Measurements from ENCODE around the gene MRFAP1. TPM values are rescaled to one million over a fixed set of nuclear protein-coding genes. Genes with fewer than 3 reads are reported as not detected.
"Not testable (repeated sequence)": the region's sequence is repeated elsewhere in the genome, so short reads cannot be mapped to it uniquely, and the experiment has no call there.

Gene MRFAP1
- total and polyA plus RNA-seq, 2 experiments from 2014 or later = 291 to 315 TPM

DNA sequence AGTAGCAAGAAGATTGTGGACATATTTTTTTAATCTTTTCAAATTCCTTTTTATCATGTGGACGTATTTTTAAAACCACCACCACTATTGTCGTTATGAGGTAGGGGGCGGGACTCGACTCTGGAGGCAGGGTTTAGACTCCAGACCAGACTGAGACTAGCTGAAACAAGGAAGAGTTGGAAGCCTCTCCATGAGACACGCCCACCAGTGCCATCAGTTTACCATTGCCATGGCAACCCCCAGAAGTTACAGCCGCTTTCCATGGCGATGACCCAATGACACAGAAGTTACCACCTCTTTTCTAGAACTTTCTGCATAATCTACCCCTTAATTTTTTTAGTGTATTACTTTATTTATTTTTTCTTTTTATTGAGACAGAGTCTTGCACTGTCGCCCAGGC lies 8.7 kb downstream of the MRFAP1 start:
- no peaks in the 10 kb centered on the region for H3K9me3 ChIP-seq (ENCODE audit: low read depth)
- no peak for DNase-seq (ENCODE audit: low read depth in 1 of 2, low spot score in 1 of 2)
- no peaks in the 10 kb centered on the region for H3K36me3 ChIP-seq
- no peak overlapping the region for H3K4me3 ChIP-seq
- H3K4me1 ChIP-seq (ENCODE audit: low read depth) = no peaks in the 10 kb centered on the region
- no peaks in the 10 kb centered on the region for H3K27me3 ChIP-seq
- TF ChIP-seq, protein P1, sequence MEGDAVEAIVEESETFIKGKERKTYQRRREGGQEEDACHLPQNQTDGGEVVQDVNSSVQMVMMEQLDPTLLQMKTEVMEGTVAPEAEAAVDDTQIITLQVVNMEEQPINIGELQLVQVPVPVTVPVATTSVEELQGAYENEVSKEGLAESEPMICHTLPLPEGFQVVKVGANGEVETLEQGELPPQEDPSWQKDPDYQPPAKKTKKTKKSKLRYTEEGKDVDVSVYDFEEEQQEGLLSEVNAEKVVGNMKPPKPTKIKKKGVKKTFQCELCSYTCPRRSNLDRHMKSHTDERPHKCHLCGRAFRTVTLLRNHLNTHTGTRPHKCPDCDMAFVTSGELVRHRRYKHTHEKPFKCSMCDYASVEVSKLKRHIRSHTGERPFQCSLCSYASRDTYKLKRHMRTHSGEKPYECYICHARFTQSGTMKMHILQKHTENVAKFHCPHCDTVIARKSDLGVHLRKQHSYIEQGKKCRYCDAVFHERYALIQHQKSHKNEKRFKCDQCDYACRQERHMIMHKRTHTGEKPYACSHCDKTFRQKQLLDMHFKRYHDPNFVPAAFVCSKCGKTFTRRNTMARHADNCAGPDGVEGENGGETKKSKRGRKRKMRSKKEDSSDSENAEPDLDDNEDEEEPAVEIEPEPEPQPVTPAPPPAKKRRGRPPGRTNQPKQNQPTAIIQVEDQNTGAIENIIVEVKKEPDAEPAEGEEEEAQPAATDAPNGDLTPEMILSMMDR (IDR thresholded peaks at IDR 0.05; ENCODE audit: low read depth, low read length) = no peak
- no peak overlapping the region for H3K27ac ChIP-seq

DNA sequence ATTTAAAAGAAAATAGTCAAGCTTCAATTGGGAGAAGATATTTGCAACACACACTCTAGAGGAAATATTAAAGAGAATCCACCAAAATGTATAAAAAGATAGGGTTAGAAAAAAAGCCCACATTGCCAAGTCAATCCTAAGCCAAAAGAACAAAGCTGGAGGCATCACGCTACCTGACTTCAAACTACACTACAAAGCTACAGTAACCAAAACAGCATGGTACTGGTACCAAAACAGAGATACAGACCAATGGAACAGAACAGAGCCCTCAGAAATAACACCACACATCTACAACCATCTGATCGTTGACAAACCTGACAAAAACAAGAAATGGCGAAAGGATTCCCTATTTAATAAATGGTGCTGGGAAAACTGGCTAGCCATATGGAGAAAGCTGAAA lies 13.7 kb downstream of the MRFAP1 start:
- H3K9me3 ChIP-seq (ENCODE audit: low read depth); H3K27me3 ChIP-seq; H3K36me3 ChIP-seq; H3K27ac ChIP-seq; DNase-seq (ENCODE audit: low read depth in 1 of 2, low spot score in 1 of 2); H3K4me3 ChIP-seq; H3K4me1 ChIP-seq (ENCODE audit: low read depth): not testable (repeated sequence)

DNA sequence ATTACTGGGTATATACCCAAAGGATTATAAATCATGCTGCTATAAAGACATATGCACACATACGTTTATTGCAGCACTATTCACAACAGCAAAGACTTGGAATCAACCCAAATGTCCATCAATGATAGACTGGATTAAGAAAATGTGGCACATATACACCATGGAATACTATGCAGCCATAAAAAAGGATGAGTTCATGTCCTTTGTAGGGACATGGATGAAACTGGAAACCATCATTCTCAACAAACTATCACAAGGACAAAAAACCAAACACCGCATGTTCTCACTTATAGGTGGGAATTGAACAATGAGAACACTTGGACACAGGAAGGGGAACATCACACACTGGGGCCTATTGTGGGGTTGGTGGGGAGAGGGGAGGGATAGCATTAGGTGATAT lies 14.8 kb downstream of the MRFAP1 start:
- H3K9me3 ChIP-seq (ENCODE audit: low read depth); H3K4me3 ChIP-seq; H3K36me3 ChIP-seq; H3K27ac ChIP-seq; H3K4me1 ChIP-seq (ENCODE audit: low read depth); DNase-seq (ENCODE audit: low read depth in 1 of 2, low spot score in 1 of 2): not testable (repeated sequence)
- peaks cover 10% of the 10 kb centered on the region for H3K27me3 ChIP-seq

GRCh38 chr4:6655924-6656323 lies 15.4 kb downstream of the MRFAP1 start:
- Histone ChIP-seq H3K4me3 (no peak overlapping the region), H3K27ac (no peak overlapping the region), H3K4me1 (ENCODE audit: low read depth) (no peaks in the 10 kb centered on the region), H3K9me3 (ENCODE audit: low read depth) (no peaks in the 10 kb centered on the region), H3K36me3 (no peaks in the 10 kb centered on the region), H3K27me3 (peaks cover 10% of the 10 kb centered on the region)
- TF ChIP-seq, protein P1 (IDR thresholded peaks at IDR 0.05; ENCODE audit: low read depth, low read length) = no peak
- DNase-seq (ENCODE audit: low read depth in 1 of 2, low spot score in 1 of 2) = no peak

GRCh38 chr4:6657242-6658208 lies 17.0 kb downstream of the MRFAP1 start:
- Histone ChIP-seq H3K36me3 (no peaks in the 10 kb centered on the region), H3K27ac (no peak overlapping the region), H3K9me3 (ENCODE audit: low read depth) (no peaks in the 10 kb centered on the region), H3K4me3 (no peak overlapping the region), H3K27me3 (peaks cover 10% of the 10 kb centered on the region), H3K4me1 (ENCODE audit: low read depth) (no peaks in the 10 kb centered on the region)
- DNase-seq (ENCODE audit: low read depth in 1 of 2, low spot score in 1 of 2) = no peak
- TF ChIP-seq, protein P1 (IDR thresholded peaks at IDR 0.05; ENCODE audit: low read depth, low read length) = no peak

- no peak for DNase-seq (ENCODE audit: low read depth in 1 of 2, low spot score in 1 of 2)
Observed at GRCh38 chr4:6658209-6658595, 17.7 kb downstream of the MRFAP1 start.

More at GRCh38 chr4:6658209-6658595, 17.7 kb downstream of the MRFAP1 start:
- no peak overlapping the region for H3K27ac ChIP-seq
- H3K4me3 ChIP-seq = no peak overlapping the region
- no peaks in the 10 kb centered on the region for H3K4me1 ChIP-seq (ENCODE audit: low read depth)
- TF ChIP-seq, protein P1 (IDR thresholded peaks at IDR 0.05; ENCODE audit: low read depth, low read length) = no peak
- no peaks in the 10 kb centered on the region for H3K36me3 ChIP-seq
- H3K9me3 ChIP-seq (ENCODE audit: low read depth) = no peaks in the 10 kb centered on the region
- H3K27me3 ChIP-seq = peaks cover 10% of the 10 kb centered on the region
